K562 (cell line): ENCODE results near the gene MAGT1.

Source experiments
- CAMTA2 ChIP-seq: fragments of 250-450 bp; sonication (Bioruptor Pico); conservative IDR thresholded peaks from 2 replicates; pipeline ENCODE4 v1.5.1; 2022
- CBX3 ChIP-seq, 2 experiments: IDR thresholded peaks; 1 replicate in 1 of 2; 2 replicates in 1 of 2; pipeline ENCODE4 v1.6.1; 2012; ENCODE audit warnings: inconsistent platforms in 2 of 2, low read length in 2 of 2, borderline replicate concordance in 1 of 2, control low read depth in 1 of 2
- E2F5 ChIP-seq: sonication (generic); formaldehyde crosslinking; IDR thresholded peaks from 2 replicates; pipeline ENCODE4 v1.8.0; 2022; ENCODE audit warnings: mild to moderate bottlenecking, missing genetic modification reagents
- FOXM1 ChIP-seq, 2 experiments: fragments of 450-650 bp in 1 of 2; sonication (generic) in 1 of 2; formaldehyde crosslinking in 1 of 2; IDR thresholded peaks; 2 replicates each; pipeline versions ENCODE4 v1.6.1 to v1.9.0; 2017 to 2022; ENCODE audit warnings: low read depth in 2 of 2, mild to moderate bottlenecking in 2 of 2, missing genetic modification reagents in 1 of 2, moderate library complexity in 1 of 2
- HDAC3 ChIP-seq: fragments of 450-650 bp; IDR thresholded peaks from 2 replicates; pipeline ENCODE4 v1.6.1; 2018; ENCODE audit warnings: borderline replicate concordance, mild to moderate bottlenecking, moderate library complexity; ENCODE audit not compliant: partially characterized antibody
- POLR2H ChIP-seq: IDR thresholded peaks from 2 replicates; pipeline ENCODE4 v1.6.1; 2016; ENCODE audit warnings: missing genetic modification characterization, low read depth, mild to moderate bottlenecking, control low read depth, missing compliant biosample characterization, moderate library complexity
- SIN3A ChIP-seq, 2 experiments: fragments of 150-350 bp in 1 of 2; IDR thresholded peaks; 2 replicates each; pipeline ENCODE4 v1.6.1; 2011 to 2016; ENCODE audit warnings: borderline replicate concordance in 2 of 2, low read depth in 2 of 2, low read length in 2 of 2, mild to moderate bottlenecking in 2 of 2, moderate library complexity in 2 of 2; ENCODE audit not compliant: control insufficient read depth in 1 of 2
- TFAP4 ChIP-seq: sonication (generic); formaldehyde crosslinking; IDR thresholded peaks from 2 replicates; pipeline ENCODE4 v1.8.0; 2022; ENCODE audit warnings: missing genetic modification reagents, mild to moderate bottlenecking, moderate library complexity, borderline replicate concordance
- ZBTB49 ChIP-seq: sonication (generic); formaldehyde crosslinking; IDR thresholded peaks from 2 replicates; pipeline ENCODE4 v1.8.0; 2022; ENCODE audit warnings: missing genetic modification reagents, mild to moderate bottlenecking, borderline replicate concordance
- ZFPM2 ChIP-seq: fragments of 250-450 bp; sonication (Bioruptor Pico); IDR thresholded peaks from 2 replicates; pipeline ENCODE4 v1.5.1; 2022; ENCODE audit warnings: mild to moderate bottlenecking
- ZKSCAN3 ChIP-seq: fragments of 250-450 bp; sonication (Bioruptor Pico); IDR thresholded peaks from 2 replicates; pipeline ENCODE4 v1.4.0; 2020
- ZNF696 ChIP-seq: fragments of 250-450 bp; sonication (Bioruptor Pico); conservative IDR thresholded peaks from 2 replicates; pipeline ENCODE4 v1.4.0; 2020; ENCODE audit warnings: mild to moderate bottlenecking, moderate library complexity
- TF ChIP-seq, protein P1 (sequence below): fragments of 150-350 bp; IDR thresholded peaks from 2 replicates; pipeline ENCODE4 v1.6.1; 2014; ENCODE audit warnings: low read depth, mild to moderate bottlenecking, low read length, borderline replicate concordance
- TF ChIP-seq, protein P2 (sequence below), 2 experiments: fragments of 250-450 bp in 1 of 2; fragments of 450-650 bp in 1 of 2; sonication (Bioruptor Pico) in 1 of 2; IDR thresholded peaks; 2 replicates each; pipeline versions ENCODE4 v1.6.1 to v1.8.0; 2016 to 2021; ENCODE audit warnings: mild to moderate bottlenecking in 2 of 2, moderate library complexity in 2 of 2, missing compliant biosample characterization in 1 of 2, missing genetic modification characterization in 1 of 2

GRCh38 chrX:77788050-77788449, 107.2 kb downstream of the MAGT1 start:
- TF ChIP-seq CBX3 (IDR thresholded peaks at IDR 0.05; ENCODE audit: borderline replicate concordance in 1 of 2, low read length in 2 of 2) (no peak), ZNF696 (CRISPR knock-in tag) (no peak), HDAC3 (no peak), FOXM1 (IDR thresholded peaks at IDR 0.05; ENCODE audit: low read depth) (no peak), FOXM1 (CRISPR knock-in tag; IDR thresholded peaks at IDR 0.05; ENCODE audit: low read depth) (no peak), ZBTB49 (CRISPR knock-in tag) (no peak), SIN3A (IDR thresholded peaks at IDR 0.05; ENCODE audit: borderline replicate concordance in 2 of 2, control insufficient read depth in 1 of 2, low read depth in 2 of 2, low read length in 2 of 2) (no peak), POLR2H (tag) (no peak), TFAP4 (CRISPR knock-in tag) (no peak), ZKSCAN3 (CRISPR knock-in tag) (no peak), CAMTA2 (CRISPR knock-in tag) (no peak), E2F5 (CRISPR knock-in tag) (no peak), ZFPM2 (CRISPR knock-in tag) (no peak)
- TF ChIP-seq, protein P1, sequence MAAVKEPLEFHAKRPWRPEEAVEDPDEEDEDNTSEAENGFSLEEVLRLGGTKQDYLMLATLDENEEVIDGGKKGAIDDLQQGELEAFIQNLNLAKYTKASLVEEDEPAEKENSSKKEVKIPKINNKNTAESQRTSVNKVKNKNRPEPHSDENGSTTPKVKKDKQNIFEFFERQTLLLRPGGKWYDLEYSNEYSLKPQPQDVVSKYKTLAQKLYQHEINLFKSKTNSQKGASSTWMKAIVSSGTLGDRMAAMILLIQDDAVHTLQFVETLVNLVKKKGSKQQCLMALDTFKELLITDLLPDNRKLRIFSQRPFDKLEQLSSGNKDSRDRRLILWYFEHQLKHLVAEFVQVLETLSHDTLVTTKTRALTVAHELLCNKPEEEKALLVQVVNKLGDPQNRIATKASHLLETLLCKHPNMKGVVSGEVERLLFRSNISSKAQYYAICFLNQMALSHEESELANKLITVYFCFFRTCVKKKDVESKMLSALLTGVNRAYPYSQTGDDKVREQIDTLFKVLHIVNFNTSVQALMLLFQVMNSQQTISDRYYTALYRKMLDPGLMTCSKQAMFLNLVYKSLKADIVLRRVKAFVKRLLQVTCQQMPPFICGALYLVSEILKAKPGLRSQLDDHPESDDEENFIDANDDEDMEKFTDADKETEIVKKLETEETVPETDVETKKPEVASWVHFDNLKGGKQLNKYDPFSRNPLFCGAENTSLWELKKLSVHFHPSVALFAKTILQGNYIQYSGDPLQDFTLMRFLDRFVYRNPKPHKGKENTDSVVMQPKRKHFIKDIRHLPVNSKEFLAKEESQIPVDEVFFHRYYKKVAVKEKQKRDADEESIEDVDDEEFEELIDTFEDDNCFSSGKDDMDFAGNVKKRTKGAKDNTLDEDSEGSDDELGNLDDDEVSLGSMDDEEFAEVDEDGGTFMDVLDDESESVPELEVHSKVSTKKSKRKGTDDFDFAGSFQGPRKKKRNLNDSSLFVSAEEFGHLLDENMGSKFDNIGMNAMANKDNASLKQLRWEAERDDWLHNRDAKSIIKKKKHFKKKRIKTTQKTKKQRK, result no peak
- TF ChIP-seq, protein P2, sequence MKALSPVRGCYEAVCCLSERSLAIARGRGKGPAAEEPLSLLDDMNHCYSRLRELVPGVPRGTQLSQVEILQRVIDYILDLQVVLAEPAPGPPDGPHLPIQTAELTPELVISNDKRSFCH (CRISPR knock-in tag; IDR thresholded peaks at IDR 0.05), result no peak
- TF ChIP-seq, protein P2 (tag; IDR thresholded peaks at IDR 0.05), result no peak
